Stimulated activated effector memory CD8-positive, alpha-beta T cell treated with anti-CD3 and anti-CD28 coated beads, Interleukin-12 subunit alpha, Interleukin-12 subunit beta, amount 100 ng/mL, for 72 hours (primary cell): ENCODE measurements around the gene PSG3.
A peak's percentile ranks its signal among the peaks of the same experiment; 100 is the strongest.
"Not testable (repeated sequence)": the region's sequence is repeated elsewhere in the genome, so short reads cannot be mapped to it uniquely, and the experiment has no call there.

Experiments
- ATAC-seq: fragments of 150-1000 bp; cut with Tn5 transposase; 2 replicates; pipeline ENCODE4 v1.10.0; 2021
- DNase-seq, 2 donors: peaks; one replicate each; pipeline ENCODE4 v3.0.0; 2021 to 2022; ENCODE audit warnings: low spot score in 2 of 2
- H3K27ac Mint-ChIP-seq: one replicate; pipeline ENCODE4 v1.8.0; 2022; ENCODE audit warnings: mild to moderate bottlenecking, mixed read lengths
- H3K36me3 Mint-ChIP-seq: one replicate; pipeline ENCODE4 v1.8.0; 2022; ENCODE audit warnings: mild to moderate bottlenecking, mixed read lengths
- H3K4me1 Mint-ChIP-seq: one replicate; pipeline ENCODE4 v1.8.0; 2022; ENCODE audit warnings: mixed read lengths
- H3K4me3 Mint-ChIP-seq: one replicate; pipeline ENCODE4 v1.8.0; 2022; ENCODE audit warnings: mild to moderate bottlenecking, mixed read lengths
- H3K9me3 Mint-ChIP-seq: one replicate; pipeline ENCODE4 v1.8.0; 2022; ENCODE audit warnings: mixed read lengths

PSG3 gene

GRCh38 chr19:42737581-42738011 is 2.7 kb downstream of the PSG3 start:
- not testable (repeated sequence) for DNase-seq, H3K36me3 Mint-ChIP-seq, ATAC-seq, H3K9me3 Mint-ChIP-seq, H3K4me3 Mint-ChIP-seq, H3K27ac Mint-ChIP-seq, H3K4me1 Mint-ChIP-seq

- ATAC-seq, H3K4me1 Mint-ChIP-seq, H3K36me3 Mint-ChIP-seq, H3K9me3 Mint-ChIP-seq, H3K4me3 Mint-ChIP-seq, DNase-seq, H3K27ac Mint-ChIP-seq: not testable (repeated sequence)
Measured at GRCh38 chr19:42728341-42728740, 11.9 kb downstream of the PSG3 start.

GRCh38 chr19:42714000-42714399 is 26.3 kb downstream of the PSG3 start:
- H3K4me3 Mint-ChIP-seq, H3K36me3 Mint-ChIP-seq, H3K4me1 Mint-ChIP-seq, DNase-seq, ATAC-seq, H3K27ac Mint-ChIP-seq: not testable (repeated sequence)
- H3K9me3 Mint-ChIP-seq = peaks cover 14% of the 10 kb centered on the region

GRCh38 chr19:42712753-42713152 is 27.5 kb downstream of the PSG3 start:
- peaks cover 14% of the 10 kb centered on the region for H3K9me3 Mint-ChIP-seq
- not testable (repeated sequence) for H3K36me3 Mint-ChIP-seq, DNase-seq, H3K4me1 Mint-ChIP-seq, ATAC-seq, H3K4me3 Mint-ChIP-seq, H3K27ac Mint-ChIP-seq

- H3K27ac Mint-ChIP-seq, H3K4me3 Mint-ChIP-seq, H3K36me3 Mint-ChIP-seq, H3K4me1 Mint-ChIP-seq, ATAC-seq, DNase-seq, H3K9me3 Mint-ChIP-seq: not testable (repeated sequence)
Measured at GRCh38 chr19:42710986-42711385, 29.3 kb downstream of the PSG3 start.

- no peak for DNase-seq
- Mint-ChIP-seq H3K4me1 (no peaks in the 10 kb centered on the region), H3K27ac (no peak overlapping the region), H3K4me3 (no peak overlapping the region), H3K9me3 (no peaks in the 10 kb centered on the region), H3K36me3 (no peaks in the 10 kb centered on the region)
- no peak for ATAC-seq
Measured at GRCh38 chr19:42697884-42698283, 42.4 kb downstream of the PSG3 start.

GRCh38 chr19:42695811-42696503 is 44.3 kb downstream of the PSG3 start:
- Mint-ChIP-seq H3K4me3 (no peak overlapping the region), H3K9me3 (no peaks in the 10 kb centered on the region), H3K4me1 (no peaks in the 10 kb centered on the region), H3K27ac (no peak overlapping the region), H3K36me3 (no peaks in the 10 kb centered on the region)
- DNase-seq (no peak), ATAC-seq (no peak)

GRCh38 chr19:42693760-42694350 is 46.4 kb downstream of the PSG3 start:
- Mint-ChIP-seq H3K4me1 (no peaks in the 10 kb centered on the region), H3K36me3 (no peaks in the 10 kb centered on the region), H3K4me3 (no peak overlapping the region), H3K9me3 (no peaks in the 10 kb centered on the region), H3K27ac (no peak overlapping the region)
- ATAC-seq (no peak), DNase-seq (no peak)

- Mint-ChIP-seq H3K36me3 (no peaks in the 10 kb centered on the region), H3K27ac (no peak overlapping the region), H3K9me3 (peaks cover 15% of the 10 kb centered on the region), H3K4me1 (no peaks in the 10 kb centered on the region), H3K4me3 (no peak overlapping the region)
- no peak for ATAC-seq
- peak in 1 of 2 donors; percentile 54 for DNase-seq
Measured at GRCh38 chr19:42683917-42684513, 56.3 kb downstream of the PSG3 start.

- not testable (repeated sequence) for H3K9me3 Mint-ChIP-seq, H3K4me3 Mint-ChIP-seq, H3K36me3 Mint-ChIP-seq, H3K4me1 Mint-ChIP-seq, DNase-seq, H3K27ac Mint-ChIP-seq, ATAC-seq
Measured at GRCh38 chr19:42676326-42676725, 64.0 kb downstream of the PSG3 start.

- not testable (repeated sequence) for H3K4me3 Mint-ChIP-seq, H3K9me3 Mint-ChIP-seq, H3K4me1 Mint-ChIP-seq, H3K36me3 Mint-ChIP-seq, ATAC-seq, H3K27ac Mint-ChIP-seq, DNase-seq
Measured at GRCh38 chr19:42674549-42674948, 65.7 kb downstream of the PSG3 start.
